Thymus (tissue), 11 donors: Measurements from ENCODE around the gene HSPA5. TPM values are rescaled to one million over a fixed set of nuclear protein-coding genes. Genes with fewer than 3 reads are reported as not detected.
"Not testable (repeated sequence)": the region's sequence is repeated elsewhere in the genome, so short reads cannot be mapped to it uniquely, and the experiment has no call there.

ENCODE experiments used
- DNase-seq, 9 donors: peaks; one replicate each; pipeline ENCODE4 v3.0.0-alpha.2; 2013; ENCODE audit warnings: low spot score in 9 of 9, low read depth in 6 of 9, missing footprints in 1 of 9
- H3K27ac ChIP-seq, 2 donors: one replicate each; pipeline ENCODE4 v1.5.1; 2013; ENCODE audit warnings: control low read depth in 1 of 2, low read depth in 1 of 2, low read length in 1 of 2, mild to moderate bottlenecking in 1 of 2, moderate library complexity in 1 of 2
- H3K27me3 ChIP-seq, 2 donors: one replicate each; pipeline ENCODE4 v1.5.1; 2013; ENCODE audit warnings: low read length in 1 of 2; ENCODE audit not compliant: control insufficient read depth in 2 of 2, insufficient read depth in 1 of 2
- H3K36me3 ChIP-seq, 2 donors: one replicate each; pipeline ENCODE4 v1.5.1; 2013; ENCODE audit warnings: low read length in 1 of 2, mild to moderate bottlenecking in 1 of 2, moderate library complexity in 1 of 2; ENCODE audit not compliant: control insufficient read depth in 2 of 2, insufficient read depth in 2 of 2
- H3K4me1 ChIP-seq, 2 donors: one replicate each; pipeline ENCODE4 v1.5.1; 2013; ENCODE audit warnings: low read length in 2 of 2; ENCODE audit not compliant: control insufficient read depth in 2 of 2, insufficient read depth in 2 of 2
- H3K4me3 ChIP-seq, 2 donors: one replicate each; pipeline ENCODE4 v1.5.1; 2013; ENCODE audit warnings: low read length in 2 of 2, control low read depth in 1 of 2, mild to moderate bottlenecking in 1 of 2
- H3K9me3 ChIP-seq, 2 donors: one replicate each; pipeline ENCODE4 v1.5.1; 2013; ENCODE audit warnings: low read length in 1 of 2, mild to moderate bottlenecking in 1 of 2; ENCODE audit not compliant: control insufficient read depth in 2 of 2, insufficient read depth in 1 of 2
- WGBS: extraction: QIAGEN DNeasy Blood & Tissue Kit; methylation state at CpG from one replicate; pipeline ENCODE4 v1.1.7; 2013; 5-methylcytosine and 5-hydroxymethylcytosine counted together
- polyA plus RNA-seq: library from polyadenylated mRNA; stranded (reverse); fragments of 200-250 nt; gene quantifications from one replicate; pipeline ENCODE4 v1.2.3, GENCODE V29; 2013
- total RNA-seq: library from RNA; stranded (reverse); fragments of 120-200 nt; gene quantifications from one replicate; pipeline ENCODE4 v1.2.4, GENCODE V29; 2013
- donor health status: healthy.

The HSPA5 gene
- total and polyA plus RNA-seq, 2 donors = 38.6 to 113 TPM

GRCh38 chr9:125238127-125238914, 2.8 kb downstream of the HSPA5 start:
- H3K27me3 ChIP-seq = no peaks in the 10 kb centered on the region
- peaks cover 7 to 29% of the 10 kb centered on the region in 2 donors for H3K4me1 ChIP-seq
- no peaks in the 10 kb centered on the region for H3K9me3 ChIP-seq
- 95% methylated on average over 7 of the region's 7 CpGs for WGBS
- H3K4me3 ChIP-seq = no peak overlapping the region
- H3K27ac ChIP-seq = no peak overlapping the region
- DNase-seq = no peak
- peaks cover 30 to 62% of the 10 kb centered on the region in 2 donors for H3K36me3 ChIP-seq

GRCh38 chr9:125236520-125237159, 4.5 kb downstream of the HSPA5 start:
- Histone ChIP-seq H3K4me1 (peaks cover 2 to 22% of the 10 kb centered on the region in 2 donors), H3K36me3 (peaks cover 36 to 65% of the 10 kb centered on the region in 2 donors)
- not testable (repeated sequence) for DNase-seq, H3K4me3 ChIP-seq, H3K27me3 ChIP-seq, H3K27ac ChIP-seq, H3K9me3 ChIP-seq
- WGBS = 97% methylated on average over 5 of the region's 5 CpGs

GRCh38 chr9:125235804-125236519, 5.2 kb downstream of the HSPA5 start:
- H3K9me3 ChIP-seq = no peaks in the 10 kb centered on the region
- no peak overlapping the region for H3K27ac ChIP-seq
- 91% methylated on average over 5 of the region's 5 CpGs for WGBS
- H3K36me3 ChIP-seq = peaks cover 41 to 68% of the 10 kb centered on the region in 2 donors
- DNase-seq = no peak
- H3K27me3 ChIP-seq = no peaks in the 10 kb centered on the region
- H3K4me1 ChIP-seq = peaks cover 2 to 22% of the 10 kb centered on the region in 2 donors
- no peak overlapping the region for H3K4me3 ChIP-seq

- Histone ChIP-seq H3K36me3 (peaks cover 42 to 69% of the 10 kb centered on the region in 2 donors), H3K4me1 (peaks cover 2 to 16% of the 10 kb centered on the region in 2 donors)
- not testable (repeated sequence) for H3K27ac ChIP-seq, H3K27me3 ChIP-seq, H3K9me3 ChIP-seq, DNase-seq, H3K4me3 ChIP-seq
- WGBS = 96% methylated on average over 8 of the region's 8 CpGs
These were observed 7.0 kb downstream of the HSPA5 start for GRCh38 chr9:125234099-125234498.

- 91% methylated on average over 3 of the region's 3 CpGs for WGBS
- Histone ChIP-seq H3K4me1 (peaks cover 2 to 12% of the 10 kb centered on the region in 2 donors), H3K4me3 (no peak overlapping the region), H3K27me3 (no peaks in the 10 kb centered on the region), H3K36me3 (peaks cover 38 to 65% of the 10 kb centered on the region in 2 donors), H3K27ac (no peak overlapping the region), H3K9me3 (no peaks in the 10 kb centered on the region)
- DNase-seq = no peak
These were observed 7.5 kb downstream of the HSPA5 start for GRCh38 chr9:125233678-125234077.

GRCh38 chr9:125227761-125228160, 13.4 kb downstream of the HSPA5 start:
- H3K4me1 ChIP-seq = no peaks in the 10 kb centered on the region
- H3K9me3 ChIP-seq = no peaks in the 10 kb centered on the region
- no peaks in the 10 kb centered on the region for H3K27me3 ChIP-seq
- no peak for DNase-seq
- H3K36me3 ChIP-seq = peaks cover 23% of the 10 kb centered on the region in 2 donors
- H3K4me3 ChIP-seq = no peak overlapping the region
- 97% methylated on average over 6 of the region's 6 CpGs for WGBS
- H3K27ac ChIP-seq = no peak overlapping the region

GRCh38 chr9:125224858-125225257, 16.3 kb downstream of the HSPA5 start:
- H3K36me3 ChIP-seq = peaks cover 9 to 20% of the 10 kb centered on the region in 2 donors
- not testable (repeated sequence) for H3K27ac ChIP-seq, H3K27me3 ChIP-seq, H3K9me3 ChIP-seq, H3K4me3 ChIP-seq, DNase-seq, H3K4me1 ChIP-seq

- WGBS = 99% methylated on average over 3 of the region's 3 CpGs
- peaks cover 4 to 10% of the 10 kb centered on the region in 2 donors for H3K36me3 ChIP-seq
These were observed 22.5 kb downstream of the HSPA5 start for GRCh38 chr9:125218621-125219020.

GRCh38 chr9:125214186-125214585, 27.0 kb downstream of the HSPA5 start:
- Histone ChIP-seq H3K27ac (no peak overlapping the region), H3K4me3 (no peak overlapping the region), H3K4me1 (no peaks in the 10 kb centered on the region), H3K27me3 (no peaks in the 10 kb centered on the region), H3K36me3 (peaks cover 13 to 15% of the 10 kb centered on the region in 2 donors), H3K9me3 (no peaks in the 10 kb centered on the region)
- 97% methylated on average over 5 of the region's 5 CpGs for WGBS
- no peak for DNase-seq

More at GRCh38 chr9:125218621-125219020, 22.5 kb downstream of the HSPA5 start:
- no peak for DNase-seq
- no peaks in the 10 kb centered on the region for H3K9me3 ChIP-seq
- H3K27ac ChIP-seq = no peak overlapping the region
- no peaks in the 10 kb centered on the region for H3K4me1 ChIP-seq
- H3K4me3 ChIP-seq = no peak overlapping the region
- no peaks in the 10 kb centered on the region for H3K27me3 ChIP-seq
